Superior temporal gyrus (tissue), 1 donor: Measurements from ENCODE around the gene RPL27.

Experiments
- DNase-seq: peaks from one replicate; pipeline ENCODE4 v3.0.0-alpha.2; 2016; ENCODE audit errors: extremely low spot score

The RPL27 gene

GRCh38 chr17:43051969-43052368, 53.8 kb downstream of the RPL27 start:
- no peak for DNase-seq
